Ishikawa (cell line): ENCODE measurements around the gene RAD52.

Source experiments
- CEBPB ChIP-seq: IDR thresholded peaks from 2 replicates; pipeline ENCODE4 v1.6.1; 2012
- CREB1 ChIP-seq: IDR thresholded peaks from 2 replicates; pipeline ENCODE4 v1.6.1; 2012; ENCODE audit warnings: low read depth
- EGR1 ChIP-seq: IDR thresholded peaks from 2 replicates; pipeline ENCODE4 v1.6.1; 2012
- EP300 ChIP-seq: IDR thresholded peaks from 2 replicates; pipeline ENCODE4 v1.6.1; 2012; ENCODE audit warnings: borderline replicate concordance
- FOXM1 ChIP-seq: IDR thresholded peaks from 2 replicates; pipeline ENCODE4 v1.6.1; 2012; ENCODE audit warnings: low read depth, borderline replicate concordance
- NFIC ChIP-seq: IDR thresholded peaks from 2 replicates; pipeline ENCODE4 v1.6.1; 2012
- RAD21 ChIP-seq: IDR thresholded peaks from 2 replicates; pipeline ENCODE4 v1.6.1; 2012; ENCODE audit warnings: low read depth
- REST ChIP-seq: IDR thresholded peaks from 2 replicates; pipeline ENCODE4 v1.6.1; 2012; ENCODE audit warnings: low read depth, mild to moderate bottlenecking
- TAF1 ChIP-seq: IDR thresholded peaks from 2 replicates; pipeline ENCODE4 v1.6.1; 2012; ENCODE audit warnings: low read depth, mild to moderate bottlenecking
- TCF12 ChIP-seq: IDR thresholded peaks from 2 replicates; pipeline ENCODE4 v1.6.1; 2012; ENCODE audit warnings: low read depth
- TEAD4 ChIP-seq: IDR thresholded peaks from 2 replicates; pipeline ENCODE4 v1.6.1; 2012
- USF1 ChIP-seq: IDR thresholded peaks from 2 replicates; pipeline ENCODE4 v1.6.1; 2012
- YY1 ChIP-seq: IDR thresholded peaks from 2 replicates; pipeline ENCODE4 v1.6.1; 2012; ENCODE audit warnings: low read depth
- ZBTB7A ChIP-seq: IDR thresholded peaks from 2 replicates; pipeline ENCODE4 v1.6.1; 2012; ENCODE audit warnings: low read depth
- TF ChIP-seq, protein P1 (sequence below): IDR thresholded peaks from 2 replicates; pipeline ENCODE4 v1.6.1; 2012

RAD52 gene

GRCh38 chr12:915090-915489 is 34.4 kb downstream of the RAD52 start:
- TF ChIP-seq NFIC (no peak), EGR1 (no peak), CREB1 (no peak), ZBTB7A (no peak), USF1 (no peak), TEAD4 (no peak), CEBPB (no peak), REST (no peak), TAF1 (no peak), FOXM1 (no peak), YY1 (no peak)

DNA sequence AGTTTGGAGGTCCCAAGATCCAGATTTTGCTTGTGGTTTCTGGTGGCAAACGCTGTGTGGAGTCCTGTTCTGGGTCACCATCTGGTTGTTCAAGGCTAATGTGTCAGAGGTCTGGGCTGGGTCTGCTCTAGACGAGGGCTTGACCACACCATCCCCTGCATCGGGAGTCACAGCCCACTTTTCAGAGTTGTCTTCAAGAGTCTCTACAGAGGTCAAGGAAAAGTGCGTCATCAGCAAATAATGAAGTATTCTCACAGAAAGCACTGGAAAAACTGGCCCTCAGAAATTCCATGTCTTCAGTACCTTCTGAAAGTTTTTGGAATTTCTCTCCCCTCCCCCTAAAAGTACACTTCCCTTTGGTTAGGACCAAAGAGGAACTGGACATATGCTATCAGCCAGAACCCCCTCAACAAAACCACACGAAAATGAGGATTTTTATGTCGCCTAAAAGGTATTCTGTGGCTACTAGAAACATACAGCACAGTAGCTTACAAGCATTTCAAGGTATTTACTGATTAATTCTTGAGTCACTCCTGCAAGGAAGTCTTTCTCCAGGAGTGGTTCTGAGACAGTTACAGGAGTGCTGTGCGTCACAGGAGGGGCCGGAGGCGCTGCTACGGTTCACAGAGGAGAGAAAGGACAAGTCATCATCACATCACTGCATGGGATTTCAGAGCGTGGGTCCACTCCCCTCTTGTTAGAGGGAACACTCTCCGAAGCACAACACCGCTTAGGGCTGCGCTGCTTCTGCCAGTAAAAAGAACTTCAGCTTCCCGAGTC is 35.4 kb downstream of the RAD52 start:
- no peak for TF ChIP-seq USF1
- TF ChIP-seq CEBPB = no peak

- TF ChIP-seq EP300 = no peak
- TF ChIP-seq TAF1 = no peak
- no peak for TF ChIP-seq ZBTB7A
- TF ChIP-seq TEAD4 = no peak
- TF ChIP-seq USF1 = no peak
Observed at GRCh38 chr12:912466-913235, 36.8 kb downstream of the RAD52 start.

DNA sequence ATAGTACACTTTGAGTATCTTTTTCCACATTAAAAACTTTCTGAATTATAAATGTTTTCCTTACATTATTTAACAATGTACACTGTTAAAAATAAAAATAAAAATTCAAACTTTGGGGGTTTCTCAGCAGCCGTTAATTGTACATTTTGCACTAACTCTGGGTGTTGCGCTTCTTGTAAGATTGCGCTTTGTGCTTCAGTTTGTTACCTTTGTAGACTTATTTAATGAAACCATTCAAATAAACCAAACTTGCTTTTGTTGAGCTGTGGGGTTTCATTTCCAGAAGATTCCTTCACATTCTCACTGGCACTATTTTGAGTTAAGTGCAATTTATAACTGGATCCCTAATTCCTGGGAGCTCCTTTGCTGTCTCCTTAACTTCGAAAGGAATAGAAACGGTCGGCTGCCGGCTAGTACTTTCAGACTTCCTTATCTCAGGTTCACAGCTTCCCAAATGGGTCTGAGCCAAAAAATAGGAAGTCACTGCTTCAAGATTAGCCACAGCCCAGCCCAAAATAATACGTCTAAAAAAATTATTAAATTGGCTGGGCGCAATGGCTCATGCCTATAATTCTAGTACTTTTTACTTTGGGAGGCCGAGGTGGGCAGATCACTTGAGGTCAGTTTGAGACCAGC is 38.2 kb downstream of the RAD52 start:
- no peak for TF ChIP-seq RAD21
- no peak for TF ChIP-seq NFIC
- no peak for TF ChIP-seq USF1
- TF ChIP-seq REST = no peak
- TF ChIP-seq TEAD4 = no peak
- TF ChIP-seq EP300 = no peak
- TF ChIP-seq, protein P1, sequence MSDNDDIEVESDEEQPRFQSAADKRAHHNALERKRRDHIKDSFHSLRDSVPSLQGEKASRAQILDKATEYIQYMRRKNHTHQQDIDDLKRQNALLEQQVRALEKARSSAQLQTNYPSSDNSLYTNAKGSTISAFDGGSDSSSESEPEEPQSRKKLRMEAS = no peak
- TF ChIP-seq CEBPB = no peak
- TF ChIP-seq EGR1 = no peak
- TF ChIP-seq TCF12 = no peak
- TF ChIP-seq CREB1 = no peak
- no peak for TF ChIP-seq YY1
- no peak for TF ChIP-seq ZBTB7A
- no peak for TF ChIP-seq FOXM1
- no peak for TF ChIP-seq TAF1

DNA sequence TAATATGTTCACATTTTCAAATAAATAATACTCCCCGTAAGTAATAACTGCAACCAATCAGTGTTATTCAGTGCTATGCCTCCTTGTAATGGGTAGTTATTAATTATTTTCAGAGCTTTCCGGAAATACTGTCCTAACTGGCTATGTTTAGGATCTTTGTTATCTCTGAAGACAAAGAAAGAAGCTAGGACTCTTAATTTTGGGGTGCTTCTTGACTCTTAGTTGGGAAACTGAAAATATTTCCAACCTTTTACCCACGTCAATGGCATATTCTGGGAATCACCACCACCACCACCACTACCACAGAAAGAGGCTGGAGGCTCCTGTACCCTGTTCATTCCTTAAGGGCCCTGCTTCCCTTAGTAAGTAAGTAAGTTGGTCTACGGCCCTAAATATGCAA is 39.1 kb downstream of the RAD52 start:
- no peak for TF ChIP-seq CREB1
- no peak for TF ChIP-seq NFIC
- no peak for TF ChIP-seq EP300
- TF ChIP-seq TAF1 = no peak
- no peak for TF ChIP-seq EGR1
- TF ChIP-seq TEAD4 = no peak
- no peak for TF ChIP-seq TCF12
- TF ChIP-seq FOXM1 = no peak
- no peak for TF ChIP-seq REST
- no peak for TF ChIP-seq RAD21
